ENCODE data around the gene RTCA.

GRCh38 chr1:100335436-100335835, 69.4 kb downstream of the RTCA start:
- TF ChIP-seq CTCF (IDR thresholded peaks at IDR 0.05) (no peak), EZH2 (IDR thresholded peaks at IDR 0.05; ENCODE audit: borderline replicate concordance, insufficient read depth, low read depth, low read length, poor library complexity, severe bottlenecking) (no peak)
